Loucy (cell line): Measurements from ENCODE around the gene IL12RB1.
A peak's percentile ranks its signal among the peaks of the same experiment; 100 is the strongest.

Experiments used
- H2AFZ ChIP-seq: fragments of 200-600 bp; sonication (generic); 2 replicates; pipeline ENCODE4 v1.6.0; 2016; ENCODE audit warnings: antibody characterized with exemption, mild to moderate bottlenecking, low read length, moderate library complexity
- H3F3A ChIP-seq: fragments of 200-600 bp; 2 replicates; pipeline ENCODE4 v1.6.0; 2016; ENCODE audit warnings: antibody characterized with exemption, low read depth, mild to moderate bottlenecking
- H3K27me3 ChIP-seq: fragments of 200-600 bp; sonication (generic); 2 replicates; pipeline ENCODE4 v1.6.1; 2014; ENCODE audit warnings: low read length, mild to moderate bottlenecking; ENCODE audit not compliant: insufficient read depth, poor library complexity, severe bottlenecking
- H3K36me3 ChIP-seq: fragments of 200-600 bp; sonication (generic); 2 replicates; pipeline ENCODE4 v1.6.1; 2016; ENCODE audit warnings: low read length; ENCODE audit not compliant: insufficient read depth
- H3K4me1 ChIP-seq: fragments of 200-600 bp; sonication (generic); 2 replicates; pipeline ENCODE4 v1.5.1; 2014; ENCODE audit warnings: low read length, mild to moderate bottlenecking; ENCODE audit not compliant: insufficient read depth, poor library complexity, severe bottlenecking
- H3K4me2 ChIP-seq: fragments of 200-600 bp; sonication (generic); 2 replicates; pipeline ENCODE4 v1.6.0; 2014; ENCODE audit warnings: antibody characterized with exemption, low read length, low read depth, mild to moderate bottlenecking; ENCODE audit not compliant: poor library complexity, severe bottlenecking
- H3K4me3 ChIP-seq: fragments of 200-600 bp; sonication (generic); 2 replicates; pipeline ENCODE4 v1.5.1; 2014; ENCODE audit warnings: low read length, mild to moderate bottlenecking, mixed read lengths; ENCODE audit not compliant: poor library complexity, severe bottlenecking
- H3K79me2 ChIP-seq: fragments of 200-600 bp; sonication (generic); 2 replicates; pipeline ENCODE4 v1.6.1; 2014; ENCODE audit warnings: low read length; ENCODE audit not compliant: insufficient read depth
- H3K9ac ChIP-seq: fragments of 200-600 bp; sonication (generic); 2 replicates; pipeline ENCODE4 v1.6.0; 2014; ENCODE audit warnings: mild to moderate bottlenecking, low read depth, low read length, moderate library complexity; ENCODE audit not compliant: poor library complexity, severe bottlenecking
- H3K9me2 ChIP-seq: fragments of 200-600 bp; sonication (generic); replicated peaks from 2 replicates; pipeline ENCODE4 v1.6.1; 2016; ENCODE audit warnings: low read depth, low read length, mixed read lengths
- H3K9me3 ChIP-seq: fragments of 200-600 bp; sonication (generic); 2 replicates; pipeline ENCODE4 v1.6.1; 2014; ENCODE audit warnings: mild to moderate bottlenecking, antibody characterized with exemption, low read length, low read depth; ENCODE audit not compliant: insufficient read depth
- H4K20me1 ChIP-seq: fragments of 200-600 bp; sonication (generic); 2 replicates; pipeline ENCODE4 v1.6.0; 2014; ENCODE audit warnings: antibody characterized with exemption, low read length, mild to moderate bottlenecking; ENCODE audit not compliant: insufficient read depth, poor library complexity, severe bottlenecking
- CTCF ChIP-seq: fragments of 200-600 bp; sonication (generic); conservative IDR thresholded peaks from 2 replicates; pipeline ENCODE4 v1.5.1; 2014; ENCODE audit warnings: mild to moderate bottlenecking, antibody characterized with exemption, low read length
- EZH2phosphoT487 ChIP-seq: fragments of 200-600 bp; IDR thresholded peaks from 2 replicates; pipeline ENCODE4 v1.6.1; 2018; ENCODE audit warnings: antibody characterized with exemption, mild to moderate bottlenecking, moderate library complexity, borderline replicate concordance

The IL12RB1 gene

GRCh38 chr19:18113827-18114226 lies 27.1 kb upstream of the IL12RB1 start:
- no peaks in the 10 kb centered on the region for H3F3A ChIP-seq
- TF ChIP-seq CTCF (no peak), EZH2phosphoT487 (no peak)
- no peak overlapping the region for H3K9ac ChIP-seq
- H3K79me2 ChIP-seq = peaks cover 6% of the 10 kb centered on the region; the same call in 1 of the 2 replicates
- H3K4me3 ChIP-seq = no peak overlapping the region
- H3K36me3 ChIP-seq = no peaks in the 10 kb centered on the region
- peaks cover 24% of the 10 kb centered on the region for H3K4me1 ChIP-seq
- H4K20me1 ChIP-seq = no peaks in the 10 kb centered on the region
- no peak overlapping the region for H3K4me2 ChIP-seq
- no peak overlapping the region for H2AFZ ChIP-seq
- H3K9me3 ChIP-seq = no peaks in the 10 kb centered on the region
- H3K27me3 ChIP-seq = no peaks in the 10 kb centered on the region
- no peaks in the 10 kb centered on the region for H3K9me2 ChIP-seq

- H3K4me2 ChIP-seq = no peak overlapping the region
These were observed 26.3 kb upstream of the IL12RB1 start for GRCh38 chr19:18112989-18113478.

GRCh38 chr19:18110609-18111232 lies 24.0 kb upstream of the IL12RB1 start:
- H3K9ac ChIP-seq = peak overlapping the region; percentile 46

More at GRCh38 chr19:18112989-18113478, 26.3 kb upstream of the IL12RB1 start:
- Histone ChIP-seq H3K9ac (no peak overlapping the region), H3F3A (no peaks in the 10 kb centered on the region), H3K4me3 (no peak overlapping the region), H2AFZ (no peak overlapping the region; the same call in 1 of the 2 replicates), H3K9me3 (no peaks in the 10 kb centered on the region), H3K36me3 (no peaks in the 10 kb centered on the region), H3K4me1 (peaks cover 17% of the 10 kb centered on the region), H4K20me1 (no peaks in the 10 kb centered on the region), H3K27me3 (no peaks in the 10 kb centered on the region), H3K9me2 (no peaks in the 10 kb centered on the region), H3K79me2 (peaks cover under 1% of the 10 kb centered on the region; the same call in 1 of the 2 replicates)
- TF ChIP-seq EZH2phosphoT487 = no peak
- peak; percentile 85 for TF ChIP-seq CTCF

More at GRCh38 chr19:18110609-18111232, 24.0 kb upstream of the IL12RB1 start:
- H3K9me3 ChIP-seq = no peaks in the 10 kb centered on the region
- H4K20me1 ChIP-seq = no peaks in the 10 kb centered on the region
- no peaks in the 10 kb centered on the region for H3K79me2 ChIP-seq
- H3K9me2 ChIP-seq = no peaks in the 10 kb centered on the region
- H3K4me3 ChIP-seq = peak overlapping the region; percentile 72
- peak overlapping the region; percentile 83 for H3K4me2 ChIP-seq
- H3K27me3 ChIP-seq = no peaks in the 10 kb centered on the region
- no peaks in the 10 kb centered on the region for H3F3A ChIP-seq
- 0 out of 2 replicates have a peak overlapping the region, but pooled peaks have one; percentile 87 for H2AFZ ChIP-seq
- peaks cover 12% of the 10 kb centered on the region for H3K4me1 ChIP-seq
- TF ChIP-seq CTCF (no peak), EZH2phosphoT487 (no peak)
- H3K36me3 ChIP-seq = no peaks in the 10 kb centered on the region
